GM12878 (cell line): Measurements from ENCODE around the gene BLOC1S4. TPM values are rescaled to one million over a fixed set of nuclear protein-coding genes. Genes with fewer than 3 reads are reported as not detected.
A peak's percentile ranks its signal among the peaks of the same experiment; 100 is the strongest.

ENCODE experiments used
- ATAC-seq: fragments of 200-7000 bp; cut with Tn5 transposase; 3 replicates; pipeline ENCODE4 v1.9.1; 2020; ENCODE audit warnings: mild to moderate bottlenecking, moderate library complexity
- BruUV-seq: library from RNA; stranded (reverse); fragments of 400-500 nt; replicated peaks from 2 replicates; lab custom pipeline; 2021; lab: Mats Ljungman, UMichigan
- CTCF ChIA-PET: fragments of 300-600 bp; sonication (Branson Sonifier 250); formaldehyde crosslinking; extraction: SDS; loops from one replicate; lab custom pipeline; 2021; ENCODE audit warnings: inconsistent platforms; lab: Yijun Ruan, JAX
- POLR2A ChIA-PET: fragments of 350-600 bp; formaldehyde crosslinking; extraction: SDS; loops from one replicate; lab custom pipeline; 2021; ENCODE audit warnings: inconsistent platforms; lab: Charles Lee
- RAD21 ChIA-PET: fragments of 300-600 bp; sonication (Branson Sonifier 250); formaldehyde crosslinking; loops from one replicate; lab custom pipeline; 2023; ENCODE audit warnings: antibody characterized with exemption; ENCODE audit not compliant: unreplicated experiment; lab: Charles Lee
- SMC1A ChIA-PET: fragments of 300-600 bp; sonication (Branson Sonifier 250); formaldehyde crosslinking; loops from one replicate; lab custom pipeline; 2023; ENCODE audit not compliant: unreplicated experiment, uncharacterized antibody; lab: Charles Lee
- DNase-seq: peaks from one replicate; pipeline ENCODE4 v3.0.0-alpha.2; 2011; ENCODE audit warnings: low read depth, low spot score
- FAIRE-seq: peaks from 3 replicates; lab custom pipeline; 2011; peaks lifted over from hg19 to GRCh38; lab: Jason Lieb, UNC
- H2AFZ ChIP-seq: 2 replicates; pipeline ENCODE4 v1.6.0; 2011; ENCODE audit warnings: low read depth, low read length, control low read depth; ENCODE audit not compliant: control insufficient read depth
- H3K27ac ChIP-seq: 2 replicates; pipeline ENCODE4 v1.5.1; 2011; ENCODE audit warnings: control low read depth; ENCODE audit not compliant: control insufficient read depth, insufficient read depth
- H3K27me3 ChIP-seq, 2 experiments: replicated peaks in 1 of 2; 2 replicates each; pipeline versions ENCODE4 v1.6.0 to v1.6.1; 2011; ENCODE audit warnings: low read length in 1 of 2; ENCODE audit not compliant: control insufficient read depth in 2 of 2, insufficient read depth in 2 of 2
- H3K36me3 ChIP-seq, 2 experiments: 2 replicates each; pipeline ENCODE4 v1.5.1; 2011; ENCODE audit warnings: low read length in 1 of 2; ENCODE audit not compliant: control insufficient read depth in 2 of 2, insufficient read depth in 2 of 2
- H3K4me1 ChIP-seq: 2 replicates; pipeline ENCODE4 v1.6.1; 2011; ENCODE audit warnings: mild to moderate bottlenecking, low read length, moderate library complexity, mixed read lengths; ENCODE audit not compliant: control insufficient read depth, insufficient read depth
- H3K4me2 ChIP-seq: 2 replicates; pipeline ENCODE4 v1.6.0; 2011; ENCODE audit warnings: control low read depth; ENCODE audit not compliant: control insufficient read depth, insufficient read depth
- H3K4me3 ChIP-seq: fragments of 200-600 bp; sonication (generic); 2 replicates; pipeline ENCODE4 v1.5.1; 2016
- H3K79me2 ChIP-seq: 2 replicates; pipeline ENCODE4 v1.6.0; 2011; ENCODE audit warnings: low read length; ENCODE audit not compliant: control insufficient read depth, insufficient read depth
- H3K9ac ChIP-seq: 2 replicates; pipeline ENCODE4 v1.8.0; 2011; ENCODE audit warnings: low read length, control low read depth, mixed read lengths; ENCODE audit not compliant: control insufficient read depth, insufficient read depth
- H3K9me3 ChIP-seq: replicated peaks from 3 replicates; pipeline ENCODE4 v1.5.1; 2011; ENCODE audit warnings: mild to moderate bottlenecking, low read length; ENCODE audit not compliant: control insufficient read depth, insufficient read depth
- H4K20me1 ChIP-seq: 2 replicates; pipeline ENCODE4 v1.6.0; 2011; ENCODE audit not compliant: control insufficient read depth, insufficient read depth
- BACH1 ChIP-seq: fragments of 450-650 bp; IDR thresholded peaks from 2 replicates; pipeline ENCODE4 v1.6.1; 2017; ENCODE audit warnings: mild to moderate bottlenecking, borderline replicate concordance
- EGR1 ChIP-seq, 2 experiments: IDR thresholded peaks; 1 replicate in 1 of 2; 2 replicates in 1 of 2; pipeline ENCODE4 v1.6.1; 2011 to 2012; ENCODE audit warnings: low read depth in 2 of 2, low read length in 2 of 2, borderline replicate concordance in 1 of 2, mild to moderate bottlenecking in 1 of 2, moderate library complexity in 1 of 2
- EP300 ChIP-seq, 2 experiments: fragments of 150-350 bp in 1 of 2; IDR thresholded peaks; 2 replicates each; pipeline ENCODE4 v1.6.1; 2011 to 2012; ENCODE audit warnings: low read depth in 2 of 2, low read length in 2 of 2, borderline replicate concordance in 1 of 2, improper control_type of control experiment in 1 of 2, inconsistent platforms in 1 of 2; ENCODE audit not compliant: control insufficient read depth in 1 of 2
- KAT2A ChIP-seq: conservative IDR thresholded peaks from 2 replicates; pipeline ENCODE4 v1.6.1; 2011; ENCODE audit warnings: low read depth, low read length; ENCODE audit not compliant: control insufficient read depth
- MXI1 ChIP-seq: fragments of 150-350 bp; IDR thresholded peaks from 2 replicates; pipeline ENCODE4 v1.6.1; 2011; ENCODE audit warnings: low read depth, mild to moderate bottlenecking, inconsistent platforms, low read length, improper control_type of control experiment
- NFIC ChIP-seq: IDR thresholded peaks from 2 replicates; pipeline ENCODE4 v1.6.1; 2012; ENCODE audit warnings: low read depth, mild to moderate bottlenecking, inconsistent platforms, low read length, moderate library complexity
- POLR2A ChIP-seq: IDR thresholded peaks from 2 replicates; pipeline ENCODE4 v1.6.1; 2011; ENCODE audit warnings: low read depth, mild to moderate bottlenecking, low read length
- RB1 ChIP-seq: fragments of 450-650 bp; formaldehyde crosslinking; IDR thresholded peaks from 2 replicates; pipeline ENCODE4 v1.6.1; 2017; ENCODE audit warnings: mild to moderate bottlenecking, borderline replicate concordance
- RUNX3 ChIP-seq: IDR thresholded peaks from 2 replicates; pipeline ENCODE4 v1.6.1; 2012; ENCODE audit warnings: low read length, inconsistent platforms
- WRNIP1 ChIP-seq: IDR thresholded peaks from 2 replicates; pipeline ENCODE4 v1.6.1; 2011; ENCODE audit warnings: low read depth, low read length, improper control_type of control experiment, borderline replicate concordance
- ZBED1 ChIP-seq: IDR thresholded peaks from 2 replicates; pipeline ENCODE4 v1.6.1; 2016; ENCODE audit warnings: borderline replicate concordance
- WGBS: methylation state at CpG from one replicate; pipeline ENCODE4 v1.1.6; 2016; ENCODE audit warnings: low lambda C conversion rate; ENCODE audit not compliant: insufficient replicate concordance, insufficient coverage; ENCODE audit errors: missing lambda C conversion rate; 5-methylcytosine and 5-hydroxymethylcytosine counted together
- in situ Hi-C: fragments of 300-500 bp; cut with MboI; formaldehyde crosslinking; loops from 9 replicates; pipeline ENCODE4 v1.14.3; 2018; ENCODE audit warnings: mixed read lengths
- intact Hi-C: fragments of 100-400 bp; cut with micrococcal nuclease; formaldehyde crosslinking; loops from one replicate; pipeline ENCODE4 v1.14.2; 2022; ENCODE audit not compliant: unreplicated experiment
- polyA plus RNA-seq, 11 experiments: library from polyadenylated mRNA; depleted of rRNA in 4 of 11; unstranded in 6 of 11; stranded (reverse) in 5 of 11; fragments of >200 nt; fragmentation: Nextera tagmentation in 4 of 11; fragmentation: Illumina TruSeq in 1 of 11; extraction: Ambion mirVana in 4 of 11; extraction: Trizol in 1 of 11; gene quantifications; 1 replicate in 1 of 11; 2 replicates in 10 of 11; pipeline versions ENCODE4 v1.2.1 to v1.2.3, GENCODE V29; 2011 to 2016; ENCODE audit warnings: inconsistent platforms in 2 of 11, missing spikeins in 2 of 11, low read depth in 1 of 11
- total RNA-seq, 4 experiments: library from RNA; depleted of rRNA in 3 of 4; stranded (reverse); fragments of >200 nt in 3 of 4; fragmentation: Illumina TruSeq in 1 of 4; extraction: Trizol in 1 of 4; gene quantifications; 2 replicates each; pipeline versions ENCODE4 v1.2.1 to v1.2.3, GENCODE V29; 2013 to 2021
- TF ChIP-seq, protein P1 (sequence below): fragments of 450-650 bp; IDR thresholded peaks from 2 replicates; pipeline ENCODE4 v1.6.1; 2017; ENCODE audit warnings: mild to moderate bottlenecking

BLOC1S4 gene
- total and polyA plus RNA-seq, 10 of the 15 experiments (the other 5 are each of a cell fraction or from before 2014, with no cell fraction given): 2.7 to 23.8 (median 9.5) TPM

DNA sequence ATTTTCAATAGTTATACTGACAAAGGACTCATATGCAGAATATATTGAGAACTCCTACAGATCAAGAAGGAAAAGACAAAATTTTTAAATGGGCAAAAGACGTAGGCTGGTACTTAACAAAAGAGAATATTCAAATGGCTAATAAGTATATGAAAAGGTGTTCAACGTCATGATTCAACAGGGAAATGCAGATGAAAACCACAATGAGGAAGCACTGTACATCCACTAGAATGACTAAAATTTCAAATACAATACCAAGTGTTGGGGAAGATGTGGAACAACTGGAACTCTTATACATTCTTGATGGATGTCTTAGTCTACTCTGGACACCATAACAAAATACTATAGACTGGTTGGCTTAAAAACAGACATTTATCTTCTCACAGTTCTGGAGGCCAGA lies 5.0 kb upstream of the BLOC1S4 start:
- no TSS peak for BruUV-seq
- Histone ChIP-seq H3K9ac (no peak overlapping the region), H3K4me1 (peaks cover 14% of the 10 kb centered on the region), H3K36me3 (0 out of 4 replicates have a peak, but pooled peaks cover 0 to 3% of the 10 kb centered on the region in 2 experiments), H3K4me3 (no peak overlapping the region), H2AFZ (no peak overlapping the region), H3K27ac (no peak overlapping the region), H4K20me1 (peaks cover 3% of the 10 kb centered on the region; the same call in 1 of the 2 replicates), H3K9me3 (no peaks in the 10 kb centered on the region; the same call in 2 of the 3 replicates), H3K79me2 (peaks cover 37% of the 10 kb centered on the region), H3K27me3 (no peaks in the 10 kb centered on the region), H3K4me2 (no peak overlapping the region)
- POLR2A ChIA-PET: no interaction called here
- WGBS: 17% methylated on average over 2 of the region's 2 CpGs
- intact Hi-C loops: no loop called here
- RAD21 ChIA-PET: interaction anchor here (3.6 kb wide), 1 partner anchor 162 kb away, joined by 14 read pairs; no protein-coding TSS in a partner anchor
- TF ChIP-seq RUNX3: peak; percentile 12; the same call in 1 of the 2 replicates
- no peak for TF ChIP-seq POLR2A
- TF ChIP-seq KAT2A: no peak
- no peak for TF ChIP-seq EGR1 (IDR thresholded peaks at IDR 0.05; ENCODE audit: borderline replicate concordance in 1 of 2, low read depth in 2 of 2, low read length in 2 of 2)
- no peak for TF ChIP-seq RB1
- no peak for TF ChIP-seq EP300 (IDR thresholded peaks at IDR 0.05; ENCODE audit: borderline replicate concordance in 1 of 2, control insufficient read depth in 1 of 2, low read depth in 2 of 2, low read length in 2 of 2)
- SMC1A ChIA-PET: no interaction called here
- in situ Hi-C loops: no loop called here
- CTCF ChIA-PET: interaction anchor here (1.7 kb wide), 1 partner anchor 36 kb away, joined by 7 read pairs; no protein-coding TSS in a partner anchor
- FAIRE-seq (no peak), DNase-seq (no peak), ATAC-seq (no peak)

GRCh38 chr4:6714954-6715353 lies 1.0 kb upstream of the BLOC1S4 start:
- Histone ChIP-seq H3K79me2 (peaks cover 18% of the 10 kb centered on the region), H3K4me1 (peaks cover 6% of the 10 kb centered on the region; the same call in 1 of the 2 replicates), H4K20me1 (peaks cover 3% of the 10 kb centered on the region; the same call in 1 of the 2 replicates), H3K27me3 (no peaks in the 10 kb centered on the region), H3K27ac (no peak overlapping the region), H3K9ac (no peak overlapping the region), H3K9me3 (no peaks in the 10 kb centered on the region; the same call in 2 of the 3 replicates), H3K36me3 (no peaks in the 10 kb centered on the region), H3K4me3 (no peak overlapping the region), H3K4me2 (no peak overlapping the region), H2AFZ (peak overlapping the region; percentile 81; the same call in 1 of the 2 replicates)
- ChIA-PET SMC1A (interaction anchor here (0.7 kb wide), 1 partner anchor 40 kb away, joined by 4 read pairs; no protein-coding TSS in a partner anchor), CTCF (interaction anchor here (0.6 to 9.8 kb wide), 5 partner anchors 40 to 370 kb away, joined by 3 to 277 read pairs (median 36); no protein-coding TSS in a partner anchor), RAD21 (interaction anchor here (1.6 to 7.4 kb wide), 2 partner anchors 8 to 159 kb away, joined by 5 to 155 read pairs; no protein-coding TSS in a partner anchor), POLR2A (interaction anchor here (0.6 to 1.0 kb wide), 2 partner anchors 40 to 111 kb away, joined by 3 read pairs; no protein-coding TSS in a partner anchor)
- 80% methylated on average over 1 of the region's 1 CpG for WGBS
- in situ Hi-C loops (no loop called here), intact Hi-C loops (loop anchor here (5.0 kb wide), 1 partner anchor 272 kb away; no protein-coding TSS in a partner anchor)
- ATAC-seq (no peak), FAIRE-seq (no peak), DNase-seq (no peak)
- no TSS peak for BruUV-seq
- TF ChIP-seq, protein P1, sequence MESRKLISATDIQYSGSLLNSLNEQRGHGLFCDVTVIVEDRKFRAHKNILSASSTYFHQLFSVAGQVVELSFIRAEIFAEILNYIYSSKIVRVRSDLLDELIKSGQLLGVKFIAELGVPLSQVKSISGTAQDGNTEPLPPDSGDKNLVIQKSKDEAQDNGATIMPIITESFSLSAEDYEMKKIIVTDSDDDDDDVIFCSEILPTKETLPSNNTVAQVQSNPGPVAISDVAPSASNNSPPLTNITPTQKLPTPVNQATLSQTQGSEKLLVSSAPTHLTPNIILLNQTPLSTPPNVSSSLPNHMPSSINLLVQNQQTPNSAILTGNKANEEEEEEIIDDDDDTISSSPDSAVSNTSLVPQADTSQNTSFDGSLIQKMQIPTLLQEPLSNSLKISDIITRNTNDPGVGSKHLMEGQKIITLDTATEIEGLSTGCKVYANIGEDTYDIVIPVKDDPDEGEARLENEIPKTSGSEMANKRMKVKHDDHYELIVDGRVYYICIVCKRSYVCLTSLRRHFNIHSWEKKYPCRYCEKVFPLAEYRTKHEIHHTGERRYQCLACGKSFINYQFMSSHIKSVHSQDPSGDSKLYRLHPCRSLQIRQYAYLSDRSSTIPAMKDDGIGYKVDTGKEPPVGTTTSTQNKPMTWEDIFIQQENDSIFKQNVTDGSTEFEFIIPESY: no peak
- TF ChIP-seq WRNIP1 (no peak), BACH1 (no peak), MXI1 (no peak), NFIC (no peak), EP300 (IDR thresholded peaks at IDR 0.05; ENCODE audit: borderline replicate concordance in 1 of 2, control insufficient read depth in 1 of 2, low read depth in 2 of 2, low read length in 2 of 2) (no peak), ZBED1 (no peak)
